Measurements from ENCODE around the gene ERC2.

The ERC2 gene

GRCh38 chr3:55765906-55766701 is 702.2 kb downstream of the ERC2 start:
- DNase-seq, result no peak

GRCh38 chr3:55765398-55765797 is 702.9 kb downstream of the ERC2 start:
- no peak for DNase-seq

GRCh38 chr3:55756976-55757375 is 711.3 kb downstream of the ERC2 start:
- DNase-seq, result no peak

- no peak for DNase-seq
Observed at GRCh38 chr3:55755516-55756205, 712.6 kb downstream of the ERC2 start.

GRCh38 chr3:55752911-55753310 is 715.4 kb downstream of the ERC2 start:
- DNase-seq, result no peak

GRCh38 chr3:55751730-55752129 is 716.5 kb downstream of the ERC2 start:
- DNase-seq, result no peak

GRCh38 chr3:55750525-55750924 is 717.7 kb downstream of the ERC2 start:
- no peak for DNase-seq

GRCh38 chr3:55749036-55749435 is 719.2 kb downstream of the ERC2 start:
- no peak for DNase-seq

GRCh38 chr3:55746808-55747413 is 721.4 kb downstream of the ERC2 start:
- no peak for DNase-seq

- DNase-seq, result no peak
Observed at GRCh38 chr3:55742832-55743136, 725.5 kb downstream of the ERC2 start.

GRCh38 chr3:55742022-55742831 is 726.0 kb downstream of the ERC2 start:
- DNase-seq, result no peak

GRCh38 chr3:55737186-55737585 is 731.1 kb downstream of the ERC2 start:
- DNase-seq, result no peak

- DNase-seq, result no peak
Observed at GRCh38 chr3:55735976-55736375, 732.3 kb downstream of the ERC2 start.

- no peak for DNase-seq
Observed at GRCh38 chr3:55731741-55732140, 736.5 kb downstream of the ERC2 start.

- DNase-seq, result no peak
Observed at GRCh38 chr3:55729546-55729945, 738.7 kb downstream of the ERC2 start.

- DNase-seq, result no peak
Observed at GRCh38 chr3:55728461-55729100, 739.7 kb downstream of the ERC2 start.

GRCh38 chr3:55726501-55726775 is 741.8 kb downstream of the ERC2 start:
- DNase-seq, result no peak

- DNase-seq, result no peak
Observed at GRCh38 chr3:55725681-55726500, 742.4 kb downstream of the ERC2 start.

GRCh38 chr3:55724821-55725220 is 743.4 kb downstream of the ERC2 start:
- DNase-seq, result no peak

GRCh38 chr3:55724407-55724784 is 743.9 kb downstream of the ERC2 start:
- no peak for DNase-seq

- no peak for DNase-seq
Observed at GRCh38 chr3:55723653-55724406, 744.4 kb downstream of the ERC2 start.
